ENCODE results near the gene NFATC1.

Gene NFATC1

GRCh38 chr18:79485788-79486355, 90.1 kb downstream of the NFATC1 start:
- no peak for DNase-seq (ENCODE audit: extremely low spot score)
- CTCF ChIA-PET: no interaction called here
- no peak for TF ChIP-seq CTCF (IDR thresholded peaks at IDR 0.05; ENCODE audit: control extremely low read depth, extremely low read depth, low read depth, missing control alignments)
- POLR2A ChIA-PET: no interaction called here

- CTCF ChIA-PET: no interaction called here
Measured at GRCh38 chr18:79486356-79487182, 90.8 kb downstream of the NFATC1 start.

GRCh38 chr18:79487183-79487800, 91.6 kb downstream of the NFATC1 start:
- DNase-seq (ENCODE audit: extremely low spot score): no peak
- ChIA-PET POLR2A (no interaction called here), CTCF (no interaction called here)
- no peak for TF ChIP-seq CTCF (IDR thresholded peaks at IDR 0.05; ENCODE audit: control extremely low read depth, extremely low read depth, low read depth, missing control alignments)

More at GRCh38 chr18:79486356-79487182, 90.8 kb downstream of the NFATC1 start:
- POLR2A ChIA-PET: no interaction called here
- no peak for DNase-seq (ENCODE audit: extremely low spot score)
- no peak for TF ChIP-seq CTCF (IDR thresholded peaks at IDR 0.05; ENCODE audit: control extremely low read depth, extremely low read depth, low read depth, missing control alignments)

GRCh38 chr18:79487801-79488201, 92.1 kb downstream of the NFATC1 start:
- TF ChIP-seq CTCF (IDR thresholded peaks at IDR 0.05; ENCODE audit: control extremely low read depth, extremely low read depth, low read depth, missing control alignments): no peak
- ChIA-PET CTCF (no interaction called here), POLR2A (no interaction called here)
- DNase-seq (ENCODE audit: extremely low spot score): no peak

- TF ChIP-seq CTCF (IDR thresholded peaks at IDR 0.05; ENCODE audit: control extremely low read depth, extremely low read depth, low read depth, missing control alignments): no peak
- no peak for DNase-seq (ENCODE audit: extremely low spot score)
- POLR2A ChIA-PET: no interaction called here
- CTCF ChIA-PET: no interaction called here
Measured at GRCh38 chr18:79488311-79489050, 92.8 kb downstream of the NFATC1 start.

Data from GM10248 (cell line).